ENCODE measurements around the gene GIGYF2.

- TF ChIP-seq POLR2A (IDR thresholded peaks at IDR 0.05) (no peak), CTCF (IDR thresholded peaks at IDR 0.05) (no peak)
Observed at GRCh38 chr2:232649033-232649432, 48.1 kb upstream of the GIGYF2 start.

All from heart left ventricle (tissue), 13 donors.